Caco-2 (cell line): ENCODE measurements around the gene NDUFB7. TPM values are rescaled to one million over a fixed set of nuclear protein-coding genes. Genes with fewer than 3 reads are reported as not detected.

Source experiments
- BruUV-seq: library from RNA; stranded (reverse); fragments of 400-500 nt; replicated peaks from 2 replicates; lab custom pipeline; 2021; lab: Mats Ljungman, UMichigan
- CTCF ChIA-PET: fragments of 300-600 bp; sonication (Branson Sonifier 250); formaldehyde crosslinking; loops from one replicate; lab custom pipeline; 2022; ENCODE audit warnings: antibody characterized with exemption; lab: Charles Lee
- POLR2A ChIA-PET: fragments of 300-600 bp; sonication (Branson Sonifier 250); formaldehyde crosslinking; loops from one replicate; lab custom pipeline; 2022; ENCODE audit warnings: antibody characterized with exemption; lab: Charles Lee
- DNase-seq, 2 experiments: peaks; one replicate each; pipeline versions ENCODE4 v3.0.0 to v3.0.0-alpha.2; 2020 to 2022
- H3K27me3 ChIP-seq: replicated peaks from 2 replicates; pipeline ENCODE4 v1.6.0; 2011; ENCODE audit warnings: low read length; ENCODE audit not compliant: control insufficient read depth, insufficient read depth
- H3K36me3 ChIP-seq: 2 replicates; pipeline ENCODE4 v1.5.1; 2011; ENCODE audit warnings: low read length; ENCODE audit not compliant: control insufficient read depth, insufficient read depth
- H3K4me1 ChIP-seq: fragments of 250-450 bp; sonication (Bioruptor Pico); 2 replicates; pipeline ENCODE4 v1.5.1; 2020; ENCODE audit warnings: mild to moderate bottlenecking
- H3K4me3 ChIP-seq: 2 replicates; pipeline ENCODE4 v1.5.1; 2011; ENCODE audit warnings: low read depth, mild to moderate bottlenecking, control low read depth, low read length
- H3K9me3 ChIP-seq: fragments of 250-450 bp; sonication (Bioruptor Pico); 2 replicates; pipeline ENCODE4 v1.5.1; 2020; ENCODE audit warnings: mild to moderate bottlenecking, moderate library complexity
- H3K27ac Mint-ChIP-seq: one replicate; pipeline ENCODE4 v1.8.0; 2022; ENCODE audit warnings: mixed read lengths; ENCODE audit not compliant: unreplicated experiment
- H3K27me3 Mint-ChIP-seq: one replicate; pipeline ENCODE4 v1.8.0; 2022; ENCODE audit warnings: mixed read lengths; ENCODE audit not compliant: insufficient read depth, unreplicated experiment
- H3K36me3 Mint-ChIP-seq: one replicate; pipeline ENCODE4 v1.8.0; 2022; ENCODE audit warnings: mild to moderate bottlenecking, mixed read lengths; ENCODE audit not compliant: insufficient read depth, unreplicated experiment
- H3K4me1 Mint-ChIP-seq: one replicate; pipeline ENCODE4 v1.8.0; 2022; ENCODE audit warnings: low read depth, mixed read lengths; ENCODE audit not compliant: unreplicated experiment
- H3K4me3 Mint-ChIP-seq: one replicate; pipeline ENCODE4 v1.8.0; 2022; ENCODE audit warnings: mild to moderate bottlenecking, moderate library complexity, mixed read lengths; ENCODE audit not compliant: unreplicated experiment
- H3K9me3 Mint-ChIP-seq: one replicate; pipeline ENCODE4 v1.8.0; 2022; ENCODE audit warnings: mixed read lengths; ENCODE audit not compliant: unreplicated experiment
- CTCF ChIP-seq, 2 experiments: fragments of 200-600 bp in 1 of 2; IDR thresholded peaks; 1 replicate in 1 of 2; 2 replicates in 1 of 2; pipeline versions ENCODE4 v1.5.1 to v1.8.0; 2011 to 2022; ENCODE audit warnings: antibody characterized with exemption in 1 of 2, control low read depth in 1 of 2, inconsistent platforms in 1 of 2, low read depth in 1 of 2, low read length in 1 of 2, mild to moderate bottlenecking in 1 of 2, moderate library complexity in 1 of 2; ENCODE audit not compliant: insufficient read depth in 1 of 2, severe bottlenecking in 1 of 2, unreplicated experiment in 1 of 2
- intact Hi-C: fragments of 100-400 bp; cut with micrococcal nuclease; formaldehyde crosslinking; loops from one replicate; pipeline ENCODE4 v1.10.0; 2022; ENCODE audit not compliant: unreplicated experiment
- total RNA-seq: library from RNA; stranded (reverse); gene quantifications from 2 replicates; pipeline ENCODE4 v1.2.3, GENCODE V29; 2022

Gene NDUFB7
- total RNA-seq, 1 experiment from 2014 or later = 158 TPM

DNA sequence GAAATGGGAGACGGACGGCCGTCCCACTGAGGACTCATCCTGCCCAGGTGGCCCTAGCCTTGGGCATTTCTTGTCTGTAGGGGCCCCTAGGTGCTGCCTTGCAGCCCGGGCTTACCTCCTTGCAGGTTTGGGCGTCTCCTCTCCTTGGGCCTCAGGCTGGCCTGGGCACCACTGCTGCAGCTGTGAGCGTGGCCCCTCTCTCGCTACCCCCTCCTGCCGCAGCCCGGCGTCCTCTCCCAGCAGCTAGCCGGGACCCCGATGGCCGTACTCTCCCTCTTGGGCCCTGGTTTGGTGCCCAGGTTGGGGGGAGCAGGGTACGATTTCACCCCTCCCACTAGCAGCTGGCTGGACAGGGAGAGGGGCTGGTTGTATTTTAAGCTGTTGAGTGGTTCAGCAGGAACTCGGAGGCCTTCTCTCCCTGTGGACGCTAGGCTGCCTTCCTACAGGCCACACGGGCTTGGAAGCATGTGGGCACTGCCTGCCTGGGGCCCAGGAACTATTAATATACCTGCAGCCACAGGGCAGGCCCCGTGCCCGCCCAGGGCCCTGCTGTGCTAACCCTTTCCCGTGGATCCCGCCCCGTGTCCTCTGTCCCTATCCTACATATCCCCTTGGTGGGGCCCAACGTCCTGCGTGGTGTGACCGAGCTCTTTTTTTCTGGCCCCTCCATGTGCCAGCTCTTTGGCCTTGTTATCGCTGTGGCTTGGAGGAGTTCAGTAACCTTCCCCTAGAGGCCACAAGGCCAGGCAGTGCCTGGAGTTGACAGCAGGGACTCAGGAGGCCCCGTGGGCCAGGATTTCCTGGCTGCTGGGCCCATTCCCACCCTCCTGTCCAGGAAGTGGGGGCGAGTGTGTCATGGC, 11.7 kb downstream of the NDUFB7 start:
- DNase-seq = no peak
- H3K4me3 Mint-ChIP-seq = no peak overlapping the region
- no peak overlapping the region for H3K27ac Mint-ChIP-seq
- H3K4me3 ChIP-seq = no peak overlapping the region
- H3K27me3 Mint-ChIP-seq = no peaks in the 10 kb centered on the region
- no peaks in the 10 kb centered on the region for H3K27me3 ChIP-seq
- no peak for TF ChIP-seq CTCF (IDR thresholded peaks at IDR 0.05; ENCODE audit: insufficient read depth in 1 of 2, low read depth in 1 of 2, low read length in 1 of 2, severe bottlenecking in 1 of 2, unreplicated experiment in 1 of 2)
- BruUV-seq = no TSS peak
- no peaks in the 10 kb centered on the region for H3K9me3 ChIP-seq
- H3K9me3 Mint-ChIP-seq = no peaks in the 10 kb centered on the region
- CTCF ChIA-PET = interaction anchor here (0.6 kb wide), 1 partner anchor 17 kb away, joined by 4 read pairs; no protein-coding TSS in a partner anchor
- intact Hi-C loops = no loop called here
- POLR2A ChIA-PET = no interaction called here
- H3K4me1 Mint-ChIP-seq = no peaks in the 10 kb centered on the region
- H3K36me3 Mint-ChIP-seq = peaks cover 37% of the 10 kb centered on the region
- peaks cover 2% of the 10 kb centered on the region; the same call in 1 of the 2 replicates for H3K36me3 ChIP-seq
- H3K4me1 ChIP-seq = no peaks in the 10 kb centered on the region

DNA sequence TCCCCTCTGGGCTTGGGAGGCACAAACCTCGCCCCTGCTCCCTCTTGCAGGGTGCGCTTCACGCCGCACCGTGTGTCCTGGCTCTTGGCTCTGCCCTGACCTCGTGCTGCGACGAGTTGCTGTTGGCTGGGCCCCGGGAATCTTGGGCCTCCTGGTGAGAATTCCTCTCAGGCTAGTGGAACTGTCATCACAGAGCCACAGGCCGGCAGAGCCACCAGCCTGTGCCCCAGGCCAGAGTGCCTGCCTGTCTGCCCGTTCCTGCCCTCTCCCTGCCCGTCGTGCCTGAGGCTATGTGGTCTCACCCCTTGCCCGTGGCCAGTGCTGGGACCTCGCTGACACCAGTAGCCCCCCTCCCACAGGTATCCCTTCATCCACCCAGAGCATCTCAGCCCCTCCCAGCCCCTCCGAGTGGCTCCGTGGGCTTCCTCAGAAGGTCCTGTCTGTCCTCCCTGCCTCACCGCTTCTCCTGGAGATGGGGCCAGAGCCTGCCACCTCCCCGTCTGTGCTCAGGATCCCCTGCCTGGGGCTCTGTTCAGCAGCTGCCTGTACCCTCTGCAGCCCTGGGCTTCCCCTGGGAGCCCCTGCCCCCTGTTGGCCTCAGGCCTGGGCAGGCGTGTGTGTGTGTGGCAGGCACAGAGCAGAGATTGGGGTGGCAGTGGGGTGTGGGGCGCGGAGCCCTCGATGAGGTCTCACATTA, 13.3 kb downstream of the NDUFB7 start:
- Histone ChIP-seq H3K4me3 (no peak overlapping the region), H3K27me3 (no peaks in the 10 kb centered on the region), H3K4me1 (no peaks in the 10 kb centered on the region), H3K9me3 (no peaks in the 10 kb centered on the region), H3K36me3 (peaks cover 1% of the 10 kb centered on the region; the same call in 1 of the 2 replicates)
- ChIA-PET POLR2A (no interaction called here), CTCF (no interaction called here)
- no peak overlapping the region for H3K4me3 Mint-ChIP-seq
- no TSS peak for BruUV-seq
- no peaks in the 10 kb centered on the region for H3K27me3 Mint-ChIP-seq
- no peaks in the 10 kb centered on the region for H3K4me1 Mint-ChIP-seq
- no peaks in the 10 kb centered on the region for H3K9me3 Mint-ChIP-seq
- H3K27ac Mint-ChIP-seq = no peak overlapping the region
- DNase-seq = no peak
- intact Hi-C loops = no loop called here
- no peak for TF ChIP-seq CTCF (IDR thresholded peaks at IDR 0.05; ENCODE audit: insufficient read depth in 1 of 2, low read depth in 1 of 2, low read length in 1 of 2, severe bottlenecking in 1 of 2, unreplicated experiment in 1 of 2)
- H3K36me3 Mint-ChIP-seq = peaks cover 28% of the 10 kb centered on the region

DNA sequence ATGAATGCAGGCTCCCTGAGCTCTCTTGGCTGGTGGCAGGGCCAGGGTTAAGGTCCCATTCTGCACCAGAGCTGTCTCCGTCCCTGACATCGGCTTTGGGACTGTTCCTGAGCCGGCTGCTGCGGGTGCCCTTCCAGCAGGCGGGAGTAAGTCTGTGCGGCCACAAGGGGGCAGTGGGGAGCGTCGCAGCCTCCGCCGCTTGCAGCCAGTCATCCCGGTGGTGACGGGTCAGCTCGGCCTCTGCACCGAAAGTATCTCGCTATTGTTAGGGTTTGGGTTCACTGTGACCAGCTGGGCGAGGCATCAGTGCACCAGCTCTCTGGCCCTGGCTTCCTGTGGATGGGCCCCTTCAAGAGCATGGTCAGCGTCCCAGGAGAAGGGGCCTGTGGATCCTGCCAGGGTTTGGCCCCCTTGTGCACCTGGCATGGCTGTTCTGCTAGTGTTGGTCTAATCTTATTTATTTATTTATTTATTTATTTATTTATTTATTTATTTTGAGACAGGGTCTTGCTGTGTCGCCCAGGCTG, 15.1 kb downstream of the NDUFB7 start:
- peak; percentile 67 to 83 for TF ChIP-seq CTCF (IDR thresholded peaks at IDR 0.05; ENCODE audit: insufficient read depth in 1 of 2, low read depth in 1 of 2, low read length in 1 of 2, severe bottlenecking in 1 of 2, unreplicated experiment in 1 of 2)
- Mint-ChIP-seq H3K36me3 (peaks cover 24% of the 10 kb centered on the region), H3K27me3 (no peaks in the 10 kb centered on the region), H3K4me1 (peaks cover 4% of the 10 kb centered on the region), H3K27ac (peak overlapping the region; percentile 28), H3K4me3 (no peak overlapping the region), H3K9me3 (no peaks in the 10 kb centered on the region)
- H3K4me1 ChIP-seq = no peaks in the 10 kb centered on the region
- no TSS peak for BruUV-seq
- peaks cover 1% of the 10 kb centered on the region; the same call in 1 of the 2 replicates for H3K36me3 ChIP-seq
- DNase-seq = peak in 1 of 2 experiments; percentile 65
- no peaks in the 10 kb centered on the region for H3K9me3 ChIP-seq
- no peak overlapping the region for H3K4me3 ChIP-seq
- CTCF ChIA-PET = interaction anchor here (1.2 kb wide), 1 partner anchor 17 kb away, joined by 6 read pairs; no protein-coding TSS in a partner anchor
- intact Hi-C loops = no loop called here
- no peaks in the 10 kb centered on the region for H3K27me3 ChIP-seq
- POLR2A ChIA-PET = no interaction called here
